ENCODE results near the gene SSU72. TPM values are rescaled to one million over a fixed set of nuclear protein-coding genes. Genes with fewer than 3 reads are reported as not detected.
"Not testable (repeated sequence)": the region's sequence is repeated elsewhere in the genome, so short reads cannot be mapped to it uniquely, and the experiment has no call there.

Gene SSU72
- total RNA-seq, 1 donor from 2014 or later = 94.1 TPM

GRCh38 chr1:1527092-1527816 lies 47.4 kb downstream of the SSU72 start:
- Mint-ChIP-seq H3K36me3 (peaks cover 16% of the 10 kb centered on the region), H3K4me1 (no peaks in the 10 kb centered on the region), H3K27ac (no peak overlapping the region), H3K4me3 (no peak overlapping the region), H3K9me3 (peaks cover 10% of the 10 kb centered on the region), H3K27me3 (ENCODE audit: insufficient read depth, low read depth) (no peaks in the 10 kb centered on the region)
- Histone ChIP-seq H2AFZ (replicated peaks) (no peak overlapping the region), H3K4me3 (no peak overlapping the region), H3K27me3 (no peaks in the 10 kb centered on the region), H3F3A (ENCODE audit: low read depth) (no peaks in the 10 kb centered on the region), H3K27ac (no peak overlapping the region), H3K4me1 (no peaks in the 10 kb centered on the region), H4K20me1 (ENCODE audit: low read depth) (no peaks in the 10 kb centered on the region), H3K9me3 (ENCODE audit: low read depth) (no peaks in the 10 kb centered on the region), H3K9ac (no peak overlapping the region), H3K36me3 (no peaks in the 10 kb centered on the region), H3K79me2 (ENCODE audit: low read depth) (no peaks in the 10 kb centered on the region), H3K4me2 (no peak overlapping the region)
- no peak for DNase-seq (ENCODE audit: low spot score)
- no peak for TF ChIP-seq EZH2phosphoT487 (IDR thresholded peaks at IDR 0.05)
- TF ChIP-seq EZH2 (IDR thresholded peaks at IDR 0.05) = no peak
- TF ChIP-seq CTCF (IDR thresholded peaks at IDR 0.05) = no peak

GRCh38 chr1:1526476-1526875 lies 48.2 kb downstream of the SSU72 start:
- H3K4me1 Mint-ChIP-seq; H3K27ac ChIP-seq; H3K4me1 ChIP-seq; H3K36me3 ChIP-seq; H3K27me3 ChIP-seq; H3K9me3 Mint-ChIP-seq; H3K27ac Mint-ChIP-seq; H3F3A ChIP-seq (ENCODE audit: low read depth); H3K9ac ChIP-seq; H3K4me2 ChIP-seq; H3K27me3 Mint-ChIP-seq (ENCODE audit: insufficient read depth, low read depth); H4K20me1 ChIP-seq (ENCODE audit: low read depth); DNase-seq (ENCODE audit: low spot score); H3K79me2 ChIP-seq (ENCODE audit: low read depth); H3K4me3 Mint-ChIP-seq; H3K9me3 ChIP-seq (ENCODE audit: low read depth); H2AFZ ChIP-seq (replicated peaks); H3K4me3 ChIP-seq: not testable (repeated sequence)
- peaks cover 11% of the 10 kb centered on the region for H3K36me3 Mint-ChIP-seq

- H3K9me3 ChIP-seq (ENCODE audit: low read depth); H3K4me3 ChIP-seq; H3K27ac ChIP-seq; DNase-seq (ENCODE audit: low spot score); H3K4me1 ChIP-seq; H3K4me2 ChIP-seq; H3K4me1 Mint-ChIP-seq; H2AFZ ChIP-seq (replicated peaks); H3K36me3 Mint-ChIP-seq; H3K27ac Mint-ChIP-seq; H3F3A ChIP-seq (ENCODE audit: low read depth); H3K9me3 Mint-ChIP-seq; H3K9ac ChIP-seq; H3K27me3 Mint-ChIP-seq (ENCODE audit: insufficient read depth, low read depth); H3K36me3 ChIP-seq; H3K27me3 ChIP-seq; H4K20me1 ChIP-seq (ENCODE audit: low read depth); H3K79me2 ChIP-seq (ENCODE audit: low read depth): not testable (repeated sequence)
- peak overlapping the region; percentile 48 for H3K4me3 Mint-ChIP-seq
Measured at GRCh38 chr1:1524750-1525383, 49.8 kb downstream of the SSU72 start.

GRCh38 chr1:1523651-1524050 lies 51.0 kb downstream of the SSU72 start:
- H3K4me1 ChIP-seq; H3K9me3 ChIP-seq (ENCODE audit: low read depth); H4K20me1 ChIP-seq (ENCODE audit: low read depth); H3K4me3 Mint-ChIP-seq; H3K36me3 Mint-ChIP-seq; H3K4me3 ChIP-seq; H3K79me2 ChIP-seq (ENCODE audit: low read depth); H2AFZ ChIP-seq (replicated peaks); H3F3A ChIP-seq (ENCODE audit: low read depth); H3K27ac Mint-ChIP-seq; H3K27me3 ChIP-seq; DNase-seq (ENCODE audit: low spot score); H3K36me3 ChIP-seq; H3K4me1 Mint-ChIP-seq; H3K27ac ChIP-seq; H3K27me3 Mint-ChIP-seq (ENCODE audit: insufficient read depth, low read depth); H3K9ac ChIP-seq; H3K4me2 ChIP-seq; H3K9me3 Mint-ChIP-seq: not testable (repeated sequence)

- not testable (repeated sequence) for H4K20me1 ChIP-seq (ENCODE audit: low read depth); DNase-seq (ENCODE audit: low spot score); H3K79me2 ChIP-seq (ENCODE audit: low read depth); H3K4me2 ChIP-seq; H2AFZ ChIP-seq (replicated peaks); H3K9me3 ChIP-seq (ENCODE audit: low read depth); H3F3A ChIP-seq (ENCODE audit: low read depth); H3K36me3 Mint-ChIP-seq; H3K4me1 Mint-ChIP-seq; H3K9me3 Mint-ChIP-seq; H3K36me3 ChIP-seq; H3K4me3 ChIP-seq; H3K4me1 ChIP-seq; H3K9ac ChIP-seq; H3K27me3 Mint-ChIP-seq (ENCODE audit: insufficient read depth, low read depth); H3K27ac Mint-ChIP-seq; H3K27ac ChIP-seq; H3K27me3 ChIP-seq; H3K4me3 Mint-ChIP-seq
Measured at GRCh38 chr1:1523226-1523625, 51.4 kb downstream of the SSU72 start.

GRCh38 chr1:1522536-1522935 lies 52.1 kb downstream of the SSU72 start:
- not testable (repeated sequence) for H3K9ac ChIP-seq; H3K27me3 ChIP-seq; H3K27ac ChIP-seq; H3K27me3 Mint-ChIP-seq (ENCODE audit: insufficient read depth, low read depth); H3K27ac Mint-ChIP-seq; H4K20me1 ChIP-seq (ENCODE audit: low read depth); H3K9me3 ChIP-seq (ENCODE audit: low read depth); H3K79me2 ChIP-seq (ENCODE audit: low read depth); H3K4me1 ChIP-seq; H3K4me3 Mint-ChIP-seq; H3F3A ChIP-seq (ENCODE audit: low read depth); H3K36me3 ChIP-seq; DNase-seq (ENCODE audit: low spot score); H3K4me2 ChIP-seq; H3K4me3 ChIP-seq; H3K4me1 Mint-ChIP-seq; H2AFZ ChIP-seq (replicated peaks); H3K9me3 Mint-ChIP-seq
- peaks cover 11% of the 10 kb centered on the region for H3K36me3 Mint-ChIP-seq

All from neural progenitor cell (in vitro differentiated cells).